LHCN-M2 (cell line): Measurements from ENCODE around the gene TDO2. TPM values are rescaled to one million over a fixed set of nuclear protein-coding genes. Genes with fewer than 3 reads are reported as not detected.

Source experiments
- DNase-seq: peaks from one replicate; pipeline ENCODE4 v3.0.0-alpha.2; 2012; ENCODE audit warnings: low read depth
- total RNA-seq: library from RNA; depleted of rRNA; stranded (reverse); fragments of >200 nt; gene quantifications from 2 replicates; pipeline ENCODE4 v1.2.3, GENCODE V29; 2014; rRNA removed

The TDO2 gene
- total RNA-seq, 1 experiment from 2014 or later = 0.80 TPM

DNA sequence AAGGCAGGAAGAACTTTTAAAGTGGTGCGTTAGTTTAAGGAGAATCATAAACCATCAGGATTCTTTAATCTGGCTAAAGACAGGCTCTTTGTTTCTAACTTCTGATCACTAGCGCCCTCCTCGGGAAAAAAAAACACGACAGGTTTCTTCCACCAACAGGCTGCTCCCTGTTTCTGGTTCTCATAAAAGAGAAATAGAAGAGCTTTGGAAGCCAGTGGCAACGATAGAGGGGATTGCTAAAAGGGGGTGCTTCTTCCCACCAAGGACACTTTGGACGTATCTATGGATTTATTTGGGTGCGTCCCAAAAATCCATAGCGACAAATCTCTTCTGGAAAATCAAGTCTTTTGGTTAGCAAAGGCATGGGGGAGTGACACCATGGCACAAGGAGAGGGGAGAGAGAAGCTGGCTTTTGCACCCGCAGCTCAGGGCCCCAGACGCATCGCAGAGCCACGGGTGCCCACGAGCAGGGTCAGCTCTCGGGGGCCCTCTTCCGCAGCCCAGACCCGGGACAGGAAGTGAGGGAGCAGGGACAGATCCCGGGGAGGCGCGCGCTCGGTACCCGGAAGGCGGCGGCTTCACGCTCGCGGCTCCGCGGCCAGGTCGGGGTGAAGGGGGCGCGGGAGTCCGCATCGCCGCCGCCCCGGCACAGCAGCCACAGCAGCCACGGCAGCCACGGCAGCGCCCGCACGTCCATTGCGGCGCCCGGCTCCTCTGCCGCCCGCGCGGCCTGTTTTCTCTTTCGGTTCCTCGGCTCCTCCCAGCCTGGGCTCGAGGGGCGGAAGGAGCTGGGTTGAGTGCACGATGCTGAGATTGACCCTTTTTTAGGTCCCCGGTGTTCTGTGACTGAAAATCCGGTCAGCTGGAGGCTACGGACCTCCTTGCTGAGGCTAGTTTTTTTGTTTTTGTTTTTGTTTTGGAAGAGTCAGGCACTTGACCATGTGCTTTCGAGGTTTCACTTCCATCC is 49.9 kb downstream of the TDO2 start, which contains the start of gene CTSO:
TSS of gene CTSO (minus strand) at position 716 of the 967 bp plus-strand sequence. CDS start at position 697, 19 bp downstream.
- DNase-seq = peak; percentile 87

DNA sequence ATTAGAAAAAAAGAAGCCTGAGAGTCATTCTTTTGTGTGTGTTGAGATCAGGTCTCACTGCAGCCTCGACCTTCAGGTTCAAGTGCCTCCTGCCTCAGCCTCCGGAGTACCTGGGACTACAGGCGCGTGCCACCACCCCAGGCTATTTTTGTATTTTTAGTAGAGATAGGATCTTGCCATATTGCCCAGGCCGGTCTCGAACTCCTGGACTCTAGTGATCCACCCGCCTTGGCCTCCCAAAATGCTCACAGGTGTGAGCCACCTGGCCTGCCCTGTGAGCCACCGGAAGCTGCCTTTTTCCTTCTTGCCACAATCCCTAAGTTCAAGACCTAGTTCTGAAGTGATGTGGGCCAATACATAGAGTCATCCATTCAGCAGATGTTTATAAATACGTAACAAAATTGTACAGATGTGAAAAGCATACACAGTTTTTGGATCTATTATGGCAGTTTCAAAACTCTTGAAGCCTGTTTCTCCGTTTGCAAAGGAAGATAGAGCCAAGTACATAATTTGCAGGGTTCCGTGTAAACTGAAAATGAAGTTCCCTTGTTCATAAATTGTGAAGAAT is 50.7 kb downstream of the TDO2 start:
- no peak for DNase-seq

- no peak for DNase-seq
Observed at GRCh38 chr4:155954939-155955338, 51.4 kb downstream of the TDO2 start.

DNA sequence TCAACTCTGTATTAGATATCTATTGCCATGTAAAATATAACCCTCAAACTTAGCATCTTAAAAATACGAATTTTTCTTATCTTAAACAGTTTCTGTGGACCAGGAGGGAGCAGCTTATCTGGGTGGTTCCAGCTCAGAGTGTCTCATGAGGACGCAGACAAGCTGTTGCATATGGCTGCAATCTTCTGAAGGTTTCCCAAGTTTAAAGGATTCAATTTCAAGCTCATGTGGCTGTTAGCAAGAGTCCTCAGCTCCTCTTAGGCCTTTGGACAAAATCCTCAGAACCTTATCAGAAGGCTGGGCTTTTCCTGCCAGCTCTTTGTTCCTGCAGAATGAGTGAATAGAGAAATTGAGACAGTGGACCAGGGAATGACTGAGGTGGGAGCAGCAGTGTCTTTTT is 53.0 kb downstream of the TDO2 start:
- no peak for DNase-seq

DNA sequence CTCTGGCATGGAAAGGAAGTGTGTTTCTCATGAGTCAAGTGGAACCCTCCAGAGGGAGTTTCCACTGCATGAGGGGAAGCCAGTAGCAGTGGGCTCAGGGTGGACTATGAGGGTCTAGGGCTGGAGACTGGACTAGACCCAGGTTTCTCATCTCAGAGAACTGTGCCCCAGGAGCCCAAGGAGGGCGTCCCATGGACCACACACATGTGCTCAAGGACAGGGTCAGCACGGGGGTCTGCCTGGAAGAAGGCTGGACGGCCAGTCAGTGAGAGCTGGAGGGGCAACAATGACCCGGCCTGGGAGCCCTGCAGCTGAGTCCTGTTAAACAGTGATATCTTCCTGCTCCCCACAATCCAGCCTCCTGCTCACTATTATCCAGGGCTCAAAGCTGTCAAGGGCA is 55.9 kb downstream of the TDO2 start:
- DNase-seq = no peak

- peak; percentile 93 for DNase-seq
Observed at GRCh38 chr4:155960522-155960921, 57.0 kb downstream of the TDO2 start.

DNA sequence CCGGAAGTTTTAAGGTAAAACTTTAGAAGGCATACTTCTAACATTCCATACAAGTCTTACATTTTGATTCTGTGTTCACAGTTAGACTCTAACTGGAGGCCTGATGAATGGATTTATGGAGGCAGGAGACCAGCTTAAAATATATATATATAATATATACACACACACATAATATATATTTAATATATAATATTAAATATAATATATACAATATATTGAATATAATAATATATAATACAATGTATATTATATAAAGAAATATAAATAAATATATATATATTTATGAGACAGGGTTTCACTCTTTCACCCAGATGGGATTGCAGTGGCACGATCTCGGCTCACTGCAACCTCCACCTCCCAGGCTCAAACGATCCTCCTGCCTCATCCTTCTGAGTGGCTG is 58.1 kb downstream of the TDO2 start:
- DNase-seq = no peak

DNA sequence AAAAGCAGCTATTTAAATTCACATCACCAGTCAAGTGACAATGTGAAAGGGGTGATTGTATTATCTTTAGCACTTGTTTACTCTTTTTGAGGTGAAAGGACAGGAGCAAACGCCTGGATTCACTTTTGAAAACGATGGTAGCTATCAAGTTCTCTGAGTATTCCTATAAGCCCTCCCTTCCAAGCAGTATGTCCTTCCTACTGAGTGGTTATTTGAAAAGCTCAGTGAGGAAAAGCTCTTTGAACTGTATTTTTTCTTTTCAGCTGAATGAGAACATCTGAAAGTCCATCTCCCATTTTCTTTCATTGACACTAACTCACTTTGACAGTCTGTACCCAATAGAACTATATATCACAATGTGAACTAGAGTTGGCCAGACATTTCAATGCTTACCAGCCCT is 59.3 kb downstream of the TDO2 start:
- no peak for DNase-seq

DNA sequence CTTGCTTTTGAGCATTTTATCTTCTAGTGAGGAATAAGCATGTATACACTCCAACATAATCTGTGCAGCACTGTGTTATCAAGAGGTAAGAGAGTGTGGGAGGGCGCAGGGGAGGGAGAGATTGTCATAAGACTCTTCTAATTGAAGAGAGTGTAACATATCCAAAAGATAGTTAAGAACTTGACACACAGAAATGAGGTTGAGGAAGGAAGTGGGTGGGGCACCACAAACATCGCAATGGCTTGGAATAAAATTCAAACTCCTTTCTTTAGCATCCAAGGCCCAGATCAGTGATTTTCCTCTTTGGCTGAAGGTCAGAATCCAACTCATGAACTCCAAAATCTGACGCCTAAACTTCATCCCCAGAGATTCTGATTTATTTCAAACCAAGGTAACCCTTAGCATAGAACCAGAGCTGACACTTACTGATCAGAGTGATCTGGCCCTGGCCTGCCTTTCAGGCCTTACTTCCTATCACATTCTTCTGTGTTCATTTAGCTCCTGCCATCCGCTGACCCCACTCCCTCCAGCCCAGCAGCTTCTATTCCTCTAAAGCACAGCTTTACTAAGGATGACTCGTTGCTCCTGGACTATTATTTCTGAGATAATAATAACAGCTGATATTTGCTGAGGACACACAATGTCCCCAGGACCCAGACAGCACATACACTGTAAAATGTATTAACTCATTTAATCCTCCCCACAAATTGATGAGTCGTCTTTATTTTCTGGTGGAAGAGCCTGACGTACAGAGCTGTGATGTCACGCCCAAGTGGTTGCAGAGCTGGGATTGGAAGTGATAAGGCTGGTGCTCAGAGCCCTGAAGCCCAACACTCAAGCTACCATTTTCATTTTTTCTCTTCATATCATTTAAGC is 60.8 kb downstream of the TDO2 start:
- DNase-seq = peak; percentile 51

DNA sequence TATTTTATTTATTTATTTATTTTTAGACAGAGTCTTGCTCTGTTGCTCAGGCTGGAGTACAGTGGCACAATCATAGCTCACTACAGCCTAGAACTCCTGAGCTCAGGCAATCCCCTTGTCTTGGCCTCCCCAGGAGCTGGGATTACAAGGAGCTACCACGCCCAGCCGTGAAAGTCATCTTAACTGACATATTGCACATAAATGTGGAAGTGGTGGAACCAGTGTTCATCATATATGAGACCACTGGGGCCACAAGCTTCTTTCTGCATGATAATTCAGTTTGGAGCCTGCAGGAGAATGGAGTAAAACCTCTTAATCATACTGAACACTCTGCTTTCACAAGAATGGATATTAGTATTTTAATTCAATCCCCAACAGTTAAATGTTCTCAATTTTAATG is 62.7 kb downstream of the TDO2 start:
- DNase-seq = peak; percentile 49

GRCh38 chr4:155966731-155967395 is 63.4 kb downstream of the TDO2 start:
- DNase-seq = peak; percentile 91

Other genes starting within 250 kb of the TDO2 start
- gene GUCY1A1, start 236.8 kb upstream of the TDO2 start, total RNA-seq = not detected in 2 replicates
- 2.3 and 3.4 TPM in 2 replicates for gene GUCY1B1, start 144.7 kb upstream of the TDO2 start, total RNA-seq
- gene ASIC5, start 37.4 kb upstream of the TDO2 start, total RNA-seq = not detected in 2 replicates
- gene CTSO, start 50.2 kb downstream of the TDO2 start, total RNA-seq = 12.1 and 20.7 TPM in 2 replicates